HG03432 (cell line): ENCODE data around the gene TSPAN5.
"Not testable (repeated sequence)": the region's sequence is repeated elsewhere in the genome, so short reads cannot be mapped to it uniquely, and the experiment has no call there.

Experiments
- ATAC-seq: cut with Tn5 transposase; IDR thresholded peaks from one replicate; pipeline ENCODE4 v1.9.1; 2021; ENCODE audit warnings: mild to moderate bottlenecking, moderate library complexity; ENCODE audit not compliant: unreplicated experiment

Gene TSPAN5

DNA sequence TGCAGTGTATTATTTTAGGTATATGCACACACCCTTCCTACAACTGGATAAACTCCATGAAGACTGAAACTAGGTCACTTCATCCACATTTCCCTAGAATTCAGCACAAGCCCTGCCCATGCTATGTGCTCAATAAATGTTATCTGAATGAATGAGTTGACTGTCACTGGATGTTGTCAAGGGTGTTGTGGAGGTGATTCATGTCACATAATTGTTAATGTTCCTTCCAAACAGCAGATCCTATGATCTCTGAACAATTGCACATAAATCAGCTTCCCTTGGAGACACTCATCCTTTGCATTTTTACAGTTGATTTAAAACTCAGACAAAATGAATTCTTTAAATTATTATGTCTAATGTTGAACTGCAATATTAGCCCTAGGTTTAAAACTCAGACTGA, 154.7 kb downstream of the TSPAN5 start:
- ATAC-seq, result no peak

DNA sequence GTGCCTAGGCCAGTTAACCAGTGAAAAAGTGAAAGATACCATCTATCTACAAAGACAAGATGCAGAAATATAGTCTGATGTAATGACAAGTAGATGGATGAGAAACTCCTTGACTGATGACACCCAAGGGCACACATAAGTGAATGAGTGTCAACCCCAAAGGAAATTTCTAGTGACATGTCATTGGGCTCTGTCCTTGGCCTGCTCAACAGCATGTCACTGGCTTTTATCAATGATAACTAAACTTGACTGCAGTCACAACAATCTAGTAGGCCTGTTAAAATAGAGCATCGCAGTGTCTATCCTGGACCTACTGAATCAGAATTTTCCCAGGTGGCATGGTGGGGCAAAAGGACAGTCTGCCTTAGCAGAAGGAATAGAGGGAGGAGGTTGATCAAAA, 155.8 kb downstream of the TSPAN5 start:
- no peak for ATAC-seq

GRCh38 chr4:98502031-98502430, 156.4 kb downstream of the TSPAN5 start:
- no peak for ATAC-seq

DNA sequence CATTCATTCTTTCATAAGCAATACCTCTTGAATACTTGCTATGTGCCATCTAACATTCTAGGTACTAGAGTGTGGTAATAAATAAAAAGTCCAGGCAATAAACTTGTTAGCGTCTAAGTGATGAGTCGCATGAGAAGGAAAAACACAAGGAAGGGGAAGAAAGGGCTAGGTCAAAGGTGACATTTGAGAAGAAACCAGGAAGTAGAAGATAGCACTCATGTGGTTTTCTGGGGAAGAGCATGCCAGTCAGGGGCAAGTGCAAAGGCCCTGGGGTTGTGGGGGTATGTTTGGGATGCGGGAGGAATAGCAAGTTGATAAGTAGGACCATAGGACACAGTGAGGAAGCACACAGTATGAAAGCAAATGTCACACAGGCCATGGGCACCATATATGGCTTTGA, 157.0 kb downstream of the TSPAN5 start:
- no peak for ATAC-seq

- ATAC-seq, result no peak
Observed at GRCh38 chr4:98498774-98499173, 159.6 kb downstream of the TSPAN5 start.

GRCh38 chr4:98496152-98496845, 162.1 kb downstream of the TSPAN5 start:
- no peak for ATAC-seq

GRCh38 chr4:98493296-98493695, 165.1 kb downstream of the TSPAN5 start:
- ATAC-seq, result peak; percentile 89

- ATAC-seq, result no peak
Observed at GRCh38 chr4:98491899-98492559, 166.4 kb downstream of the TSPAN5 start.

- ATAC-seq, result no peak
Observed at GRCh38 chr4:98490251-98490650, 168.2 kb downstream of the TSPAN5 start.

DNA sequence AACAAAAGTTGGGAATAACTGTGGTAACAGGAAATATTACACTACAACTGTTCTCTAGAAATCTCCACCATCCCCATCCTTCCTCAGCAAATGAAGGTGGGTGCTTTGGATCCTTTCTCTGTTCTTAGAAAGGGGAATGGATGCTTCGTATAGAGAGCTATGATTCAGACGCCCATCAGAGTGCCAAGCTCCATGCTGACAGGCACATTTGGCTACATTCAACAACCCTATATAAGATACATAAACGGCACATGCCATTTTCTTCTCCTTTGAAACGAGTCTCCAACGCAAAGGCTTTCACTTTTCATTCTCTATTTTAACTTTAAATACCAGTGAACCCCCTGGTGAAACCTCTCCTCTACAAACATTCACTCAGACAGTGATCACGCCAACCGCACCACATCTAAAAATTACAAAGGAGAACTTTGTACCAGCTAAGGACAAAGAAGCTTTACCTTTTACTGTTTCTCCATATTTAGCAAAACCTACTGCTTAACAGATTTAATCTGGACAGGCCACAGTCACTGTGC, 172.5 kb downstream of the TSPAN5 start:
- no peak for ATAC-seq

GRCh38 chr4:98484031-98484430, 174.4 kb downstream of the TSPAN5 start:
- no peak for ATAC-seq

DNA sequence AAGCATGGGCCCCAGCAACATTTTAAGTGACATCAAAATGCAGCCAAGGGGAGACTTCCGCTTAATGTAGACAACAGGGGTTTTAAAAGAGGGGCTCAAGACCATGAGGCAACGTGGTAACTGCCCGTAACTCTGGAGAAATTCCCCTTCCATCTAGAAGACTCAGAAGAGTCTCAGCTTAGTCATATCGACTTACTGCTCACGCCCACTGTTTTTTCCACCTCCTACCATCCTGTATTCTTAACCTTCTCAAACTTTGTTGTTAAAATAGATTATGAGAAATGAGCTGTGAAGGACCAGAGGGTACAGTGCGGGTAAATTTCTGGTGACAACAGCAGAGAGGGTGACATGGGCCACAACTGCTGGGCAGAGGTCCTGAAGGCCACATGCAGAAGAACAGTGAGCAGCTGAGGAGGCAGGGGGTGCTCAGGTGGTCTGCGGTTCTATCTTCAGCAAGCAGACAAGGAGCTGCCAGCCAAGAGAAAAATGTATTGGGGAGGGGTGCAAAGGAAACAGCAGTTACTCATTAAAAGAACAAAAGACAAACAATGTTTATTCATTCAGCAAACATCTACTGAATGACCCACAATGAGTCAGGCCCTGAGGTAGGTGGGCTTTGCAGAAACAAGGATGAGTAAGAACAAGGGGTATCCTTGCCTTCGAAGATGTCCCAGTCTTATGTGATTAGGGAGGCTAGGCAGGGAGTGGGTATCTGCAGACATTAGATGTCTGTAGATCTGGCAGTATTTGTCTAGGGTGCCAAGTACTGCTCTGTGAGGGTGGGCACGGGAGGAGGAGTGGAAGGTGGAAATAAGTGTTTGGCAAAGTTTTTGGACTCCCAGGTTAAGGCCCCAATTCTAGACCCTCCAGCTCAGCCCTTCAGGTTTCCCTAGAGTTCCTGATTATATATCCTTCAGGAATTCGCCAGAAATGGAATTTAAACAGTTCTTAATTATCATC, 175.3 kb downstream of the TSPAN5 start:
- ATAC-seq, result peak; percentile 94

DNA sequence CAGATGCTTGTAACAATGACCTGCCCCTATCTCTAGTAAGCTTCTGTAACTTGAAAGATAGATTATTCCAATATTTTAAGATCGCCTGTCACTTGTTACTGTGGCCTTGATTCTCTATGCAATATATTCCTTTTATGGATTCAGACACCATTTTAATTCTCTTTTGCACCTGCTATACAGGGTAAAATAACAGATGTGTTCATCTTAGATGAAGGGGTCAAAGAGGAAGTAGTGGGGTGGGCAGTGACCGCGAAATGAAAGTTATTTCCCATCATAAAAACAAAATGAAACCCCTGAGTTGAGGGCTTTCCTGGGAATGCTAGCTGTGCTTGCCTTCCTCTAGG, 175.9 kb downstream of the TSPAN5 start:
- ATAC-seq, result peak; percentile 28

GRCh38 chr4:98481167-98481566, 177.2 kb downstream of the TSPAN5 start:
- ATAC-seq, result no peak

DNA sequence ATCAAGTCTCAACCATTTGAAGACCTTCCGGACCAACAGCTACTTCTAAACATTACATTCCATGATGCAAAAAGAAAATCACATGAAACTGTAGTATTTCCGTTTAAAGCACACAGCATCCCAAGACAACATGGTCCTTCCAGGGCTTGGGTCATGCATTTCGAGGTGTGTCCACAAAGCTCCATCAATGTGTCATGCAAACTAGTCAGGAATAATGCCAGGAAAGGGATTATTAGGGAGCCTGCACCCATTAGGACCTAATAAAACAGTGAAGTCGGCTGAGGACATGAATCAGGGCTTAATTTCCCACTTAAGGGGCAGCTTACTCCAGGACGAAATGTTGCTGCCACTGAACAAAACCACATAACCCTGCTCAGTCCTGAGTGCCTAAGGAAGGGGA, 177.9 kb downstream of the TSPAN5 start:
- no peak for ATAC-seq

DNA sequence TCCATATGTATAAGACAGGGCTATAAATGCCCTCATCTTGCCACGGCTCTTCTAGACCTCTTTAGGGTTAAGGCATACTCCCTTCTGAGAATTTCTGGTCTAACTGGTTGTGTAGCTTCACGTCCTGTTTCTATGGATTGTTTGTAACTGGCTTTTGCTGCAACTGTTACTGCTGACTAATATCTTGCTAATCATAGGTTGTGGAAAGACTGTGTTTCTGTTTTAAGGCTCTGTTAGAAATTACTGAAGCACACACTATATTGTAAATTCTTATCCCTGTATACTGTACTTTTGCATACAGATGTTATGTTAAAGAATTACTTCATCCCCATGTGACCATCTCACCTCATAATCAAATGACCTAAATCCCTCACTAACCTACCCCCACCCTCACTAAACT, 178.8 kb downstream of the TSPAN5 start:
- not testable (repeated sequence) for ATAC-seq

DNA sequence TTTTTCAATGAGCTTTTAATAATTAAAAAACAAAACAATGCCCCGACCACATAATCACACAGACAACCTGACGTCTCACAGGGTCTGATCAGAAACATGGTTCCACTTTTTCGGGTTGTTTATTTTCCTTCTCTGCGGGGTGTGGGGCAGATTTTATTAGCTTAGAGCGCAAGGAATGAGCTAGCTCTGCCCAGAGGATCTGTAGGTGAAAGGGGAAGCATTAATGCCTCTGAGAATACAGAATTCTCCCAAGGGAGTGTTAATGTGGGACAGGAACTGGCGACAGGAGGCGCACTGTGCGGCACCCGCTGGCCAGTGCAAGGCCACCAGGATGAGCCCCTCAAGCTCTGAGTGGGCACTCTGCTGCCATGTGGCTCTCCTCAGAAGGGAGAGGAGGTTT, 181.5 kb downstream of the TSPAN5 start:
- ATAC-seq, result no peak

DNA sequence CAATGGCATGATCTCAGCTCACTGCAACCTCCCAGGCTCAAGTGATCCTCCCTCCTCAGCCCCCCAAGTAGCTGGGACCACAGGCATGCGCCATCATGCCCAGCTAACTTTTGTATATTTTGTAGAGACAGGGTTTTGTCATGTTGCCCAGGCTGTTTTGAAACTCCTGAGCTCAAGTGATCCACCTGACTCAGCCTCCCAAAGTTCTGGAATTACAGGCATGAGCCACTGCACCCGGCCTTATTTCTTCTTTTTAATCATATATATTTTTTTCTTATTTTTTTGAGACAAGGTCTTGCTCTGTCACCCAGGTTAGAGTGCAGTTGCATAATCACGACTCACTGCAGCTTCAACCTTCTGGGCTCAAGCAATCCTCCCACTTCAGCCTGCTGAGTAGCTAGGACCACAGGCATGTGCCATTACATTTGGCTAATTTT, 184.0 kb downstream of the TSPAN5 start:
- ATAC-seq, result no peak

DNA sequence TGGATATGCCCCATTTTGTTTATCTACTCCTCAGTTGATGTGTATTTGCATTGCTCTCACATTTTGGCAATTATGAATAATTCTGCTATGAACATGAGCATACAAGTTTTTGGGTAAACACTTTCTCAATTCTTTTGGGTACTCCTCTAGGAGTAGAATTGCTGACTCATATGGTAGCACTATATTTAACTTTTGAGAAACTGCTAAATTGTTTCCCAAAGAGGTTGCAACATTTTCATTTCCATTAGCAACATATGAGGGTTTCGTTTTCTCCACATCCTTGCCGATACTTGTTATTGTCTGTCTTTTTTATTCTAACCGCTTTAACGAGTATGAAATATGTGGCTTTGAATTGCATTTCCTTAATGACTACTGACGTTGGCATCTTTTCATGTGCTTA, 185.4 kb downstream of the TSPAN5 start:
- no peak for ATAC-seq

GRCh38 chr4:98470831-98471230, 187.6 kb downstream of the TSPAN5 start:
- ATAC-seq, result no peak

DNA sequence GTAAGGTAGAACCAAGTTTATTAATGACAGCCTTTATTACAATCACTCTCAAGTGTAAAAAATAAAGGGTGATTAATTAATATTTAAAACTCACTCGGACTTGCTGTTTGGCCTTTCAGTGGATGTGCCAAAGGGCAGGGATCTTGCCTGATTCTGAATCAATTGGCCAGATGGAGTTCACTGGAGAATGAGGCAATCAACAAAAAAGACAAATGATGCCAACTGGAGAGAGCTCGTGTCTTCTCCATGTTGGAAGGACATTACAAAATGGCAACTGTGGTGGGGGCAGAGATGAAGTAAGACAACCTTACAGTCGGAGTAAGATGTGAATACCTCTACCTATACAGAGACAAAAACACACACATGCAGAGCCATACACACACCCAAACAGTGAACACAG, 188.0 kb downstream of the TSPAN5 start:
- ATAC-seq, result no peak
